Stimulated activated effector memory CD8-positive, alpha-beta T cell treated with anti-CD3 and anti-CD28 coated beads, Interleukin-12 subunit alpha, Interleukin-12 subunit beta, amount 100 ng/mL, for 72 hours (primary cell): ENCODE measurements around the gene PGF.

Source experiments
- ATAC-seq: fragments of 150-1000 bp; cut with Tn5 transposase; 2 replicates; pipeline ENCODE4 v1.10.0; 2021
- DNase-seq, 2 donors: peaks; one replicate each; pipeline ENCODE4 v3.0.0; 2021 to 2022; ENCODE audit warnings: low spot score in 2 of 2
- H3K27ac Mint-ChIP-seq: one replicate; pipeline ENCODE4 v1.8.0; 2022; ENCODE audit warnings: mild to moderate bottlenecking, mixed read lengths
- H3K36me3 Mint-ChIP-seq: one replicate; pipeline ENCODE4 v1.8.0; 2022; ENCODE audit warnings: mild to moderate bottlenecking, mixed read lengths
- H3K4me1 Mint-ChIP-seq: one replicate; pipeline ENCODE4 v1.8.0; 2022; ENCODE audit warnings: mixed read lengths
- H3K4me3 Mint-ChIP-seq: one replicate; pipeline ENCODE4 v1.8.0; 2022; ENCODE audit warnings: mild to moderate bottlenecking, mixed read lengths
- H3K9me3 Mint-ChIP-seq: one replicate; pipeline ENCODE4 v1.8.0; 2022; ENCODE audit warnings: mixed read lengths

Gene PGF

GRCh38 chr14:74929242-74929641, 26.2 kb downstream of the PGF start:
- DNase-seq: no peak
- no peak for ATAC-seq
- Mint-ChIP-seq H3K4me1 (peaks cover 7% of the 10 kb centered on the region), H3K4me3 (no peak overlapping the region), H3K36me3 (no peaks in the 10 kb centered on the region), H3K9me3 (no peaks in the 10 kb centered on the region), H3K27ac (no peak overlapping the region)

- ATAC-seq: no peak
- DNase-seq: no peak
- Mint-ChIP-seq H3K9me3 (no peaks in the 10 kb centered on the region), H3K4me1 (peaks cover 1% of the 10 kb centered on the region), H3K27ac (no peak overlapping the region), H3K36me3 (no peaks in the 10 kb centered on the region), H3K4me3 (no peak overlapping the region)
Measured at GRCh38 chr14:74927225-74927624, 28.2 kb downstream of the PGF start.

- Mint-ChIP-seq H3K27ac (no peak overlapping the region), H3K4me3 (no peak overlapping the region)
- no peak for ATAC-seq
Measured at GRCh38 chr14:74924061-74924460, 31.3 kb downstream of the PGF start.

GRCh38 chr14:74922752-74923401, 32.5 kb downstream of the PGF start, which contains the start of gene RPS6KL1:
Gene RPS6KL1 (minus strand): TSS chr14:74923260. CDS start chr14:74921541, 1,719 bp downstream.
- DNase-seq: peak in 1 of 2 donors; percentile 65
- Mint-ChIP-seq H3K4me3 (peak within 1 kb of the TSS; percentile 34), H3K36me3 (no peaks in the 10 kb centered on the region), H3K4me1 (no peaks in the 10 kb centered on the region), H3K9me3 (no peaks in the 10 kb centered on the region), H3K27ac (no peak within 1 kb of the TSS)
- ATAC-seq: peak; percentile 91

More at GRCh38 chr14:74924061-74924460, 31.3 kb downstream of the PGF start:
- DNase-seq: no peak
- Mint-ChIP-seq H3K4me1 (no peaks in the 10 kb centered on the region), H3K36me3 (no peaks in the 10 kb centered on the region), H3K9me3 (no peaks in the 10 kb centered on the region)

- Mint-ChIP-seq H3K27ac (no peak overlapping the region), H3K9me3 (no peaks in the 10 kb centered on the region), H3K4me3 (peak overlapping the region; percentile 34), H3K4me1 (no peaks in the 10 kb centered on the region), H3K36me3 (no peaks in the 10 kb centered on the region)
- DNase-seq: no peak
- ATAC-seq: no peak
Measured at GRCh38 chr14:74921987-74922751, 33.2 kb downstream of the PGF start.

GRCh38 chr14:74921053-74921620, 34.3 kb downstream of the PGF start:
- Mint-ChIP-seq H3K36me3 (no peaks in the 10 kb centered on the region), H3K9me3 (no peaks in the 10 kb centered on the region), H3K4me3 (no peak overlapping the region), H3K27ac (no peak overlapping the region), H3K4me1 (no peaks in the 10 kb centered on the region)
- ATAC-seq: no peak
- no peak for DNase-seq

- Mint-ChIP-seq H3K4me3 (no peak overlapping the region), H3K27ac (no peak overlapping the region), H3K4me1 (no peaks in the 10 kb centered on the region), H3K36me3 (no peaks in the 10 kb centered on the region), H3K9me3 (no peaks in the 10 kb centered on the region)
- DNase-seq (no peak), ATAC-seq (no peak)
Measured at GRCh38 chr14:74920281-74920680, 35.1 kb downstream of the PGF start.

GRCh38 chr14:74919421-74920165, 35.8 kb downstream of the PGF start:
- Mint-ChIP-seq H3K36me3 (no peaks in the 10 kb centered on the region), H3K9me3 (no peaks in the 10 kb centered on the region), H3K4me1 (no peaks in the 10 kb centered on the region), H3K27ac (no peak overlapping the region), H3K4me3 (no peak overlapping the region)
- DNase-seq: no peak
- ATAC-seq: no peak

GRCh38 chr14:74918380-74918779, 37.0 kb downstream of the PGF start:
- Mint-ChIP-seq H3K27ac (no peak overlapping the region), H3K4me3 (no peak overlapping the region), H3K4me1 (no peaks in the 10 kb centered on the region), H3K36me3 (no peaks in the 10 kb centered on the region), H3K9me3 (no peaks in the 10 kb centered on the region)
- ATAC-seq (no peak), DNase-seq (no peak)

- Mint-ChIP-seq H3K36me3 (no peaks in the 10 kb centered on the region), H3K9me3 (no peaks in the 10 kb centered on the region), H3K4me3 (no peak overlapping the region), H3K4me1 (no peaks in the 10 kb centered on the region), H3K27ac (no peak overlapping the region)
- DNase-seq (no peak), ATAC-seq (no peak)
Measured at GRCh38 chr14:74917646-74918081, 37.7 kb downstream of the PGF start.

- no peaks in the 10 kb centered on the region for H3K36me3 Mint-ChIP-seq
- no peaks in the 10 kb centered on the region for H3K9me3 Mint-ChIP-seq
- no peak for ATAC-seq
- no peak overlapping the region for H3K27ac Mint-ChIP-seq
- no peaks in the 10 kb centered on the region for H3K4me1 Mint-ChIP-seq
- no peak overlapping the region for H3K4me3 Mint-ChIP-seq
- no peak for DNase-seq
Measured at GRCh38 chr14:74917178-74917543, 38.2 kb downstream of the PGF start.

- Mint-ChIP-seq H3K4me1 (no peaks in the 10 kb centered on the region), H3K4me3 (no peak overlapping the region), H3K9me3 (no peaks in the 10 kb centered on the region), H3K27ac (no peak overlapping the region), H3K36me3 (no peaks in the 10 kb centered on the region)
- ATAC-seq: no peak
- DNase-seq: no peak
Measured at GRCh38 chr14:74915826-74916225, 39.6 kb downstream of the PGF start.

GRCh38 chr14:74915426-74915825, 40.0 kb downstream of the PGF start:
- Mint-ChIP-seq H3K27ac (no peak overlapping the region), H3K9me3 (no peaks in the 10 kb centered on the region), H3K4me1 (no peaks in the 10 kb centered on the region), H3K4me3 (no peak overlapping the region), H3K36me3 (no peaks in the 10 kb centered on the region)
- DNase-seq: no peak
- no peak for ATAC-seq

GRCh38 chr14:74913986-74914573, 41.3 kb downstream of the PGF start:
- no peaks in the 10 kb centered on the region for H3K9me3 Mint-ChIP-seq
- DNase-seq (no peak), ATAC-seq (no peak)
- no peak overlapping the region for H3K27ac Mint-ChIP-seq
- H3K4me3 Mint-ChIP-seq: no peak overlapping the region
- no peaks in the 10 kb centered on the region for H3K4me1 Mint-ChIP-seq
- H3K36me3 Mint-ChIP-seq: no peaks in the 10 kb centered on the region

GRCh38 chr14:74913393-74913910, 41.9 kb downstream of the PGF start:
- H3K9me3 Mint-ChIP-seq: no peaks in the 10 kb centered on the region

More at GRCh38 chr14:74913393-74913910, 41.9 kb downstream of the PGF start:
- Mint-ChIP-seq H3K4me3 (no peak overlapping the region), H3K4me1 (no peaks in the 10 kb centered on the region), H3K36me3 (no peaks in the 10 kb centered on the region), H3K27ac (no peak overlapping the region)
- ATAC-seq (no peak), DNase-seq (no peak)
